ENCODE measurements around the gene PLPPR5.

PLPPR5 gene

GRCh38 chr1:98962156-98962555 is 42.5 kb downstream of the PLPPR5 start:
- no peak for TF ChIP-seq CTCF (IDR thresholded peaks at IDR 0.05; ENCODE audit: control insufficient read depth, insufficient read depth, low read depth, low read length, missing control alignments)
- H3K4me3 ChIP-seq (ENCODE audit: control insufficient read depth, low read depth, low read length) = no peak overlapping the region
- DNase-seq (ENCODE audit: low read depth) = no peak

GRCh38 chr1:98949621-98950020 is 55.0 kb downstream of the PLPPR5 start:
- H3K4me3 ChIP-seq (ENCODE audit: control insufficient read depth, low read depth, low read length) = no peak overlapping the region
- no peak for TF ChIP-seq CTCF (IDR thresholded peaks at IDR 0.05; ENCODE audit: control insufficient read depth, insufficient read depth, low read depth, low read length, missing control alignments)
- no peak for DNase-seq (ENCODE audit: low read depth)

- DNase-seq (ENCODE audit: low read depth) = no peak
- TF ChIP-seq CTCF (IDR thresholded peaks at IDR 0.05; ENCODE audit: control insufficient read depth, insufficient read depth, low read depth, low read length, missing control alignments) = no peak
- H3K4me3 ChIP-seq (ENCODE audit: control insufficient read depth, low read depth, low read length) = no peak overlapping the region
These were observed 55.5 kb downstream of the PLPPR5 start for GRCh38 chr1:98949166-98949565.

GRCh38 chr1:98947071-98947470 is 57.6 kb downstream of the PLPPR5 start:
- DNase-seq (ENCODE audit: low read depth) = no peak
- H3K4me3 ChIP-seq (ENCODE audit: control insufficient read depth, low read depth, low read length) = no peak overlapping the region
- no peak for TF ChIP-seq CTCF (IDR thresholded peaks at IDR 0.05; ENCODE audit: control insufficient read depth, insufficient read depth, low read depth, low read length, missing control alignments)

GRCh38 chr1:98940722-98941079 is 64.0 kb downstream of the PLPPR5 start:
- TF ChIP-seq CTCF (IDR thresholded peaks at IDR 0.05; ENCODE audit: control insufficient read depth, insufficient read depth, low read depth, low read length, missing control alignments) = no peak
- DNase-seq (ENCODE audit: low read depth) = peak; percentile 28
- no peak overlapping the region for H3K4me3 ChIP-seq (ENCODE audit: control insufficient read depth, low read depth, low read length)

- TF ChIP-seq CTCF (IDR thresholded peaks at IDR 0.05; ENCODE audit: control insufficient read depth, insufficient read depth, low read depth, low read length, missing control alignments) = no peak
- DNase-seq (ENCODE audit: low read depth) = no peak
- H3K4me3 ChIP-seq (ENCODE audit: control insufficient read depth, low read depth, low read length) = no peak overlapping the region
These were observed 64.5 kb downstream of the PLPPR5 start for GRCh38 chr1:98940069-98940721.

- DNase-seq (ENCODE audit: low read depth) = no peak
- no peak for TF ChIP-seq CTCF (IDR thresholded peaks at IDR 0.05; ENCODE audit: control insufficient read depth, insufficient read depth, low read depth, low read length, missing control alignments)
These were observed 65.2 kb downstream of the PLPPR5 start for GRCh38 chr1:98939471-98939870.

More at GRCh38 chr1:98939471-98939870, 65.2 kb downstream of the PLPPR5 start:
- no peak overlapping the region for H3K4me3 ChIP-seq (ENCODE audit: control insufficient read depth, low read depth, low read length)

All from AG09309 (cell line).